HepG2 (cell line): Measurements from ENCODE around the gene TIMP3. TPM values are rescaled to one million over a fixed set of nuclear protein-coding genes. Genes with fewer than 3 reads are reported as not detected.
A peak's percentile ranks its signal among the peaks of the same experiment; 100 is the strongest.

Source experiments
- NR2F1 ChIP-seq, 2 experiments: fragments of 450-650 bp in 1 of 2; formaldehyde crosslinking in 1 of 2; IDR thresholded peaks; 2 replicates each; pipeline versions ENCODE4 v1.5.0 to v1.6.1; 2016 to 2020; ENCODE audit warnings: mild to moderate bottlenecking in 1 of 2, missing compliant biosample characterization in 1 of 2, missing genetic modification reagents in 1 of 2, moderate library complexity in 1 of 2
- PRDM15 ChIP-seq: sonication (generic); formaldehyde crosslinking; IDR thresholded peaks from 2 replicates; pipeline ENCODE4 v1.4.0; 2020; ENCODE audit warnings: missing genetic modification reagents
- SAP130 ChIP-seq: IDR thresholded peaks from 2 replicates; pipeline ENCODE4 v1.6.1; 2016; ENCODE audit warnings: low read depth
- SRSF1 ChIP-seq: fragments of 200-400 bp; formaldehyde crosslinking; optimal IDR thresholded peaks from 2 replicates; pipeline ENCODE3; 2017; ENCODE audit warnings: mild to moderate bottlenecking, low read depth, low read length, moderate library complexity
- TSC22D2 ChIP-seq: sonication (generic); formaldehyde crosslinking; IDR thresholded peaks from 2 replicates; pipeline ENCODE4 v1.5.1; 2020; ENCODE audit warnings: missing genetic modification reagents, mild to moderate bottlenecking, borderline replicate concordance
- ZNF235 ChIP-seq: sonication (generic); formaldehyde crosslinking; IDR thresholded peaks from 2 replicates; pipeline ENCODE4 v1.8.1; 2023; ENCODE audit warnings: mild to moderate bottlenecking, missing genetic modification reagents, borderline replicate concordance
- ZNF343 ChIP-seq: sonication (generic); formaldehyde crosslinking; IDR thresholded peaks from 2 replicates; pipeline ENCODE4 v1.4.0; 2020; ENCODE audit warnings: mild to moderate bottlenecking, missing genetic modification reagents
- ZNF687 ChIP-seq: sonication (generic); formaldehyde crosslinking; IDR thresholded peaks from 2 replicates; pipeline ENCODE4 v1.5.1; 2020; ENCODE audit warnings: mild to moderate bottlenecking, missing genetic modification reagents, moderate library complexity
- ZNF878 ChIP-seq: sonication (generic); formaldehyde crosslinking; IDR thresholded peaks from 2 replicates; pipeline ENCODE4 v1.8.1; 2023; ENCODE audit warnings: mild to moderate bottlenecking, missing genetic modification reagents, moderate library complexity
- ZSCAN25 ChIP-seq: sonication (generic); formaldehyde crosslinking; IDR thresholded peaks from 2 replicates; pipeline ENCODE4 v1.8.0; 2022; ENCODE audit warnings: mild to moderate bottlenecking, missing genetic modification reagents
- polyA plus RNA-seq, 8 experiments: library from polyadenylated mRNA; depleted of rRNA in 3 of 8; stranded (reverse) in 7 of 8; unstranded in 1 of 8; fragments of >200 nt; fragmentation: Illumina TruSeq in 4 of 8; extraction: Trizol in 4 of 8; gene quantifications; 2 replicates each; pipeline versions ENCODE4 v1.2.1 to v1.2.3, GENCODE V29; 2011 to 2016; ENCODE audit warnings: low read depth in 4 of 8, missing spikeins in 1 of 8, mixed read lengths in 1 of 8; ENCODE audit not compliant: insufficient read depth in 1 of 8
- total RNA-seq, 5 experiments: library from RNA; depleted of rRNA; stranded (reverse); fragments of >200 nt; fragmentation: Illumina TruSeq; extraction: Trizol; gene quantifications; 2 replicates each; pipeline ENCODE4 v1.2.3, GENCODE V29; 2016; ENCODE audit warnings: low read depth in 1 of 5
- TF ChIP-seq, protein P1 (sequence below): IDR thresholded peaks from 2 replicates; pipeline ENCODE4 v1.6.1; 2018; ENCODE audit warnings: missing genetic modification reagents, mild to moderate bottlenecking, missing compliant biosample characterization
- TF ChIP-seq, protein P2 (sequence below): sonication (generic); formaldehyde crosslinking; IDR thresholded peaks from 2 replicates; pipeline ENCODE4 v1.4.0; 2020; ENCODE audit warnings: missing genetic modification reagents
- TF ChIP-seq, protein P3 (sequence below): sonication (generic); formaldehyde crosslinking; IDR thresholded peaks from 2 replicates; pipeline ENCODE4 v1.4.0; 2020; ENCODE audit warnings: missing genetic modification reagents

The TIMP3 gene
- total and polyA plus RNA-seq, 2 of the 13 experiments (the other 11 are each of a cell fraction or from before 2014, with no cell fraction given), result 57.3 to 86.6 TPM

DNA sequence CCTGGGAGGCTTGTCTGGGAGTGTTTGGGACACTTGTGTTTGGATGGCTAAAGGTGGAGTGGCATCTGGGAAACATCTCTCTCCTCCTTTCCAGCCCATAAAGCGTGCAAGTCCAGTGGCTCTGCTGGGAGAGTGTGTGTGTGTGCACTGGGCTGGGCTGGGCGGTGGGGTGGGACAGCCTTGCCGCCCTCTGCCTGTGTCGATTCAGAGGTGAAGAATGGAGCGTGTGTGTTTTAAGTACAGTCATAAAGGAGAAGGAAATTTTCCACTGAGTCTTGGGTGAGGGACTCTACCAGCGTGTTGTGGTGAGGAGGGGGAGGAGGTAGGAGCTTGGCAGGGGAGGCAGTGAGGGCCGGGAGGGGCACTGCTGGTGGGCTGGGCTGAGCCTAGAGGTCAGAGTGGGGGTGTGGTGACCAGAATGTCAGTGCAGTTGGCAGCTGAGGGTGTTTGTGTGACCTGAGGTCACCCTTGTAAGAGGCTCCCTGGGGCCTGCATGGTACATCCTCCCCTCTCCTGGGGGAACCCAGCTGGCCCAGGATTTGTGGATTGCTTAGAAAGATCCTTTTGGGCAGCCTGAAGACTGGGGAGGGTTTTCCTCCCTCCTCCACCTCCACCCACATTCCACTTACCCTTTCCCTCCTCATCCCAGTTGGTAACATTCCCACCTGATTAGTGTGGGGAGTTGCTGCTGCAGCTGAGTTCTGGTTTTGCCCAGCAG, 1.7 kb downstream of the TIMP3 start (continued):
- TF ChIP-seq, protein P1, sequence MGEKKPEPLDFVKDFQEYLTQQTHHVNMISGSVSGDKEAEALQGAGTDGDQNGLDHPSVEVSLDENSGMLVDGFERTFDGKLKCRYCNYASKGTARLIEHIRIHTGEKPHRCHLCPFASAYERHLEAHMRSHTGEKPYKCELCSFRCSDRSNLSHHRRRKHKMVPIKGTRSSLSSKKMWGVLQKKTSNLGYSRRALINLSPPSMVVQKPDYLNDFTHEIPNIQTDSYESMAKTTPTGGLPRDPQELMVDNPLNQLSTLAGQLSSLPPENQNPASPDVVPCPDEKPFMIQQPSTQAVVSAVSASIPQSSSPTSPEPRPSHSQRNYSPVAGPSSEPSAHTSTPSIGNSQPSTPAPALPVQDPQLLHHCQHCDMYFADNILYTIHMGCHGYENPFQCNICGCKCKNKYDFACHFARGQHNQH (CRISPR knock-in tag), result no peak
- TF ChIP-seq ZNF878 (no peak), SRSF1 (no peak), NR2F1 (CRISPR knock-in tag; IDR thresholded peaks at IDR 0.05) (0 out of 4 replicates have a peak, but pooled peaks of 1 of the 2 experiments have one; percentile 5), PRDM15 (CRISPR knock-in tag) (no peak), ZNF687 (CRISPR knock-in tag) (peak; percentile 65), ZSCAN25 (CRISPR knock-in tag) (peak; percentile 52; the same call in 1 of the 2 replicates), SAP130 (CRISPR knock-in tag) (0 out of 2 replicates have a peak, but pooled peaks have one; percentile 16), ZNF343 (CRISPR knock-in tag) (no peak), ZNF235 (CRISPR knock-in tag) (no peak), TSC22D2 (CRISPR knock-in tag) (no peak)
- TF ChIP-seq, protein P2, sequence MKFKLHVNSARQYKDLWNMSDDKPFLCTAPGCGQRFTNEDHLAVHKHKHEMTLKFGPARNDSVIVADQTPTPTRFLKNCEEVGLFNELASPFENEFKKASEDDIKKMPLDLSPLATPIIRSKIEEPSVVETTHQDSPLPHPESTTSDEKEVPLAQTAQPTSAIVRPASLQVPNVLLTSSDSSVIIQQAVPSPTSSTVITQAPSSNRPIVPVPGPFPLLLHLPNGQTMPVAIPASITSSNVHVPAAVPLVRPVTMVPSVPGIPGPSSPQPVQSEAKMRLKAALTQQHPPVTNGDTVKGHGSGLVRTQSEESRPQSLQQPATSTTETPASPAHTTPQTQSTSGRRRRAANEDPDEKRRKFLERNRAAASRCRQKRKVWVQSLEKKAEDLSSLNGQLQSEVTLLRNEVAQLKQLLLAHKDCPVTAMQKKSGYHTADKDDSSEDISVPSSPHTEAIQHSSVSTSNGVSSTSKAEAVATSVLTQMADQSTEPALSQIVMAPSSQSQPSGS, result no peak
- TF ChIP-seq, protein P3, sequence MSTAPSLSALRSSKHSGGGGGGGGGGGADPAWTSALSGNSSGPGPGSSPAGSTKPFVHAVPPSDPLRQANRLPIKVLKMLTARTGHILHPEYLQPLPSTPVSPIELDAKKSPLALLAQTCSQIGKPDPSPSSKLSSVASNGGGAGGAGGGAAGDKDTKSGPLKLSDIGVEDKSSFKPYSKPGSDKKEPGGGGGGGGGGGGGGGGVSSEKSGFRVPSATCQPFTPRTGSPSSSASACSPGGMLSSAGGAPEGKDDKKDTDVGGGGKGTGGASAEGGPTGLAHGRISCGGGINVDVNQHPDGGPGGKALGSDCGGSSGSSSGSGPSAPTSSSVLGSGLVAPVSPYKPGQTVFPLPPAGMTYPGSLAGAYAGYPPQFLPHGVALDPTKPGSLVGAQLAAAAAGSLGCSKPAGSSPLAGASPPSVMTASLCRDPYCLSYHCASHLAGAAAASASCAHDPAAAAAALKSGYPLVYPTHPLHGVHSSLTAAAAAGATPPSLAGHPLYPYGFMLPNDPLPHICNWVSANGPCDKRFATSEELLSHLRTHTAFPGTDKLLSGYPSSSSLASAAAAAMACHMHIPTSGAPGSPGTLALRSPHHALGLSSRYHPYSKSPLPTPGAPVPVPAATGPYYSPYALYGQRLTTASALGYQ (CRISPR knock-in tag), result no peak
